ENCODE measurements around the gene KIAA0825. TPM values are rescaled to one million over a fixed set of nuclear protein-coding genes. Genes with fewer than 3 reads are reported as not detected.

The KIAA0825 gene
- total and polyA plus RNA-seq, 2 of the 8 experiments (the other 6 are each of a cell fraction or from before 2014, with no cell fraction given), result 0.60 to 1.0 TPM

- peaks cover 0 to 6% (median 0%) of the 10 kb centered on the region in 4 experiments; a peak in 1 of 8 replicates for H3K36me3 ChIP-seq (ENCODE audit: control insufficient read depth in 2 of 4, insufficient read depth in 4 of 4, low read length in 3 of 4)
- H3K27me3 ChIP-seq (replicated peaks in 1 of 4; ENCODE audit: control insufficient read depth in 3 of 4, extremely low read depth in 1 of 4, insufficient read depth in 3 of 4, low read length in 3 of 4), result no peaks in the 10 kb centered on the region
- no peak overlapping the region for H3K23ac ChIP-seq (ENCODE audit: insufficient read length)
- peaks cover 2% of the 10 kb centered on the region; the same call in 1 of the 2 replicates for H3K23me2 ChIP-seq (ENCODE audit: low read depth, low read length)
- H4K91ac ChIP-seq (replicated peaks; ENCODE audit: insufficient read length, low read length), result peak overlapping the region; percentile 6
- peaks cover 14 to 44% of the 10 kb centered on the region in 2 experiments for H3K79me2 ChIP-seq (ENCODE audit: control insufficient read depth in 1 of 2, insufficient read depth in 2 of 2, low read length in 2 of 2)
- H3K4me1 ChIP-seq (replicated peaks in 1 of 4; ENCODE audit: control insufficient read depth in 3 of 4, insufficient read depth in 4 of 4, low read length in 3 of 4), result peaks cover 0 to 16% (median 4%) of the 10 kb centered on the region in 4 experiments; a peak in 4 of 7 replicates
- H3K14ac ChIP-seq (ENCODE audit: insufficient read length), result no peak overlapping the region
- H2BK15ac ChIP-seq (ENCODE audit: low read length), result no peak overlapping the region
- no peak overlapping the region for H3K18ac ChIP-seq (ENCODE audit: extremely low read depth, low read length)
- H3K4me3 ChIP-seq (ENCODE audit: extremely low read depth in 1 of 4, insufficient read depth in 2 of 4, low read depth in 3 of 4, low read length in 4 of 4), result peak overlapping the region in 1 of 4 experiments; percentile 71; a peak in 2 of 8 replicates
- H2BK20ac ChIP-seq (ENCODE audit: low read length), result peak overlapping the region; percentile 95; the same call in 1 of the 2 replicates
- no peaks in the 10 kb centered on the region for H3K79me1 ChIP-seq (ENCODE audit: low read depth, low read length)
- H3K9me3 ChIP-seq (ENCODE audit: insufficient read depth in 2 of 2, low read depth in 1 of 2, low read length in 1 of 2), result no peaks in the 10 kb centered on the region; a peak in 1 of 4 replicates
- no peak overlapping the region for H3K56ac ChIP-seq (replicated peaks; ENCODE audit: insufficient read length, low read depth, low read length)
- POLR2A ChIA-PET (ENCODE audit: partially characterized antibody), result interaction anchor here (0.7 to 3.4 kb wide), 26 partner anchors 8 to 472 kb away, joined by 3 to 44 read pairs (median 4); partner anchors contain the start of genes KIAA0825 and SLF1
- H3K27ac ChIP-seq (ENCODE audit: low read depth, low read length), result peak overlapping the region; percentile 51; the same call in 1 of the 2 replicates
- TF ChIP-seq JUND (IDR thresholded peaks at IDR 0.05; ENCODE audit: low read length) (no peak), CHD2 (IDR thresholded peaks at IDR 0.05; ENCODE audit: low read length) (no peak), GTF2F1 (IDR thresholded peaks at IDR 0.05; ENCODE audit: borderline replicate concordance, low read depth, low read length) (no peak), RAD21 (IDR thresholded peaks at IDR 0.05 in 1 of 2, conservative IDR thresholded peaks at IDR 0.05 in 1 of 2; ENCODE audit: low read depth in 2 of 2, low read length in 2 of 2) (no peak), EGR1 (IDR thresholded peaks at IDR 0.05; ENCODE audit: borderline replicate concordance, low read depth, low read length) (no peak), MAFK (IDR thresholded peaks at IDR 0.05; ENCODE audit: low read depth, low read length) (no peak), SP1 (IDR thresholded peaks at IDR 0.05; ENCODE audit: low read depth, low read length) (no peak)
- TF ChIP-seq, protein P1, sequence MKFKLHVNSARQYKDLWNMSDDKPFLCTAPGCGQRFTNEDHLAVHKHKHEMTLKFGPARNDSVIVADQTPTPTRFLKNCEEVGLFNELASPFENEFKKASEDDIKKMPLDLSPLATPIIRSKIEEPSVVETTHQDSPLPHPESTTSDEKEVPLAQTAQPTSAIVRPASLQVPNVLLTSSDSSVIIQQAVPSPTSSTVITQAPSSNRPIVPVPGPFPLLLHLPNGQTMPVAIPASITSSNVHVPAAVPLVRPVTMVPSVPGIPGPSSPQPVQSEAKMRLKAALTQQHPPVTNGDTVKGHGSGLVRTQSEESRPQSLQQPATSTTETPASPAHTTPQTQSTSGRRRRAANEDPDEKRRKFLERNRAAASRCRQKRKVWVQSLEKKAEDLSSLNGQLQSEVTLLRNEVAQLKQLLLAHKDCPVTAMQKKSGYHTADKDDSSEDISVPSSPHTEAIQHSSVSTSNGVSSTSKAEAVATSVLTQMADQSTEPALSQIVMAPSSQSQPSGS (IDR thresholded peaks at IDR 0.05; ENCODE audit: low read length), result no peak
- peak overlapping the region; percentile 75; the same call in 1 of the 2 replicates for H2BK12ac ChIP-seq (ENCODE audit: low read depth, low read length)
- H4K5ac ChIP-seq (ENCODE audit: insufficient read length, low read depth, low read length), result no peak overlapping the region
- no peak overlapping the region for H2AK5ac ChIP-seq (ENCODE audit: low read depth, low read length)
- H4K8ac ChIP-seq (ENCODE audit: extremely low read depth, insufficient read depth, low read length), result no peak overlapping the region
- no peak overlapping the region for H3K4ac ChIP-seq (replicated peaks; ENCODE audit: insufficient read length, low read depth, low read length)
- peak overlapping the region; percentile 85 for H2BK120ac ChIP-seq (replicated peaks; ENCODE audit: low read depth, low read length)
- no peak for DNase-seq (ENCODE audit: low read depth in 1 of 2, low spot score in 2 of 2)
- peak overlapping the region in 1 of 4 experiments; percentile 38; a peak in 1 of 7 replicates for H3K9ac ChIP-seq (replicated peaks in 1 of 4; ENCODE audit: extremely low read depth in 1 of 4, low read depth in 3 of 4, low read length in 3 of 4)
- CTCF ChIA-PET (ENCODE audit: partially characterized antibody), result interaction anchor here (0.6 to 1.3 kb wide), 3 partner anchors 8 to 34 kb away, joined by 3 to 4 read pairs (median 4); no protein-coding TSS in a partner anchor
- H3K4me2 ChIP-seq (ENCODE audit: insufficient read depth in 1 of 2, low read depth in 2 of 2, low read length in 2 of 2), result peak overlapping the region; percentile 71 to 80; a peak in 3 of 4 replicates
- FAIRE-seq, result no peak
- peak overlapping the region; percentile 95; the same call in 1 of the 2 replicates for H2BK5ac ChIP-seq (ENCODE audit: low read depth, low read length)
- 88% methylated on average over 1 of the region's 1 CpG; no CpG with 5 or more reads in 1 of the 2 experiments for WGBS, 2 experiments (ENCODE audit: extremely low coverage in 1 of 2, insufficient coverage in 1 of 2, insufficient read length in 1 of 2, insufficient replicate concordance in 2 of 2, low coverage in 1 of 2, low lambda C conversion rate in 2 of 2, missing lambda C conversion rate in 1 of 2)
- no peak overlapping the region for H2AFZ ChIP-seq (ENCODE audit: low read length)
- no peaks in the 10 kb centered on the region for H4K20me1 ChIP-seq (replicated peaks in 1 of 2; ENCODE audit: control insufficient read depth in 1 of 2, insufficient read depth in 2 of 2, low read length in 2 of 2)
These were observed 255.5 kb downstream of the KIAA0825 start for GRCh38 chr5:94362857-94363256.
